B cell (primary cell): ENCODE data around the gene NOTCH3. TPM values are rescaled to one million over a fixed set of nuclear protein-coding genes. Genes with fewer than 3 reads are reported as not detected.

Source experiments
- ATAC-seq: fragments of 200-7000 bp; cut with Tn5 transposase; one replicate; pipeline ENCODE4 v1.10.0; 2021; ENCODE audit warnings: low read depth, mild to moderate bottlenecking, moderate number of reproducible peaks, moderate library complexity
- CTCF ChIA-PET: fragments of 350-600 bp; sonication (Branson Sonifier 250); formaldehyde crosslinking; loops from one replicate; lab custom pipeline; 2021; ENCODE audit warnings: antibody characterized with exemption, inconsistent platforms; lab: Charles Lee
- POLR2A ChIA-PET: fragments of 350-600 bp; sonication (Branson Sonifier 250); formaldehyde crosslinking; loops from one replicate; lab custom pipeline; 2021; ENCODE audit warnings: antibody characterized with exemption; lab: Charles Lee
- DNase-seq: peaks from one replicate; pipeline ENCODE4 v3.0.0; 2013
- H2AFZ ChIP-seq: 2 replicates; pipeline ENCODE4 v1.6.1; 2012; ENCODE audit warnings: mild to moderate bottlenecking, low read depth, low read length; ENCODE audit not compliant: insufficient read depth, poor library complexity, severe bottlenecking
- H3K27ac ChIP-seq, 2 donors: 1 replicate in 1 of 2; 2 replicates in 1 of 2; pipeline ENCODE4 v1.5.1; 2012 to 2013; ENCODE audit warnings: low read length in 2 of 2, mild to moderate bottlenecking in 2 of 2, moderate library complexity in 1 of 2
- H3K27me3 ChIP-seq, 4 experiments: fragments of 200-600 bp in 1 of 4; sonication (generic) in 1 of 4; replicated peaks in 1 of 4; 1 replicate in 2 of 4; 2 replicates in 2 of 4; pipeline versions ENCODE4 v1.6.1 to v1.7.0; 2013 to 2016; ENCODE audit warnings: low read length in 3 of 4, mild to moderate bottlenecking in 2 of 4, mixed read lengths in 1 of 4, moderate library complexity in 1 of 4; ENCODE audit not compliant: insufficient read depth in 4 of 4, control insufficient read depth in 3 of 4; ENCODE audit errors: control extremely low read depth in 1 of 4
- H3K36me3 ChIP-seq, 2 experiments: replicated peaks in 1 of 2; 1 replicate in 1 of 2; 2 replicates in 1 of 2; pipeline versions ENCODE4 v1.6.1 to v1.7.1; 2013; ENCODE audit warnings: low read length in 1 of 2; ENCODE audit not compliant: insufficient read depth in 2 of 2, control insufficient read depth in 1 of 2; ENCODE audit errors: control extremely low read depth in 1 of 2, extremely low read depth in 1 of 2
- H3K4me1 ChIP-seq, 2 donors: fragments of 200-600 bp in 1 of 2; sonication (generic) in 1 of 2; 1 replicate in 1 of 2; 2 replicates in 1 of 2; pipeline versions ENCODE4 v1.5.1 to v1.6.1; 2013 to 2017; ENCODE audit warnings: low read length in 2 of 2; ENCODE audit not compliant: control insufficient read depth in 2 of 2, insufficient read depth in 2 of 2
- H3K4me2 ChIP-seq: replicated peaks from 2 replicates; pipeline ENCODE3; 2012; ENCODE audit warnings: mild to moderate bottlenecking, low read depth, low read length; ENCODE audit not compliant: poor library complexity, severe bottlenecking
- H3K4me3 ChIP-seq, 5 experiments: fragments of 200-600 bp in 1 of 5; sonication (generic) in 1 of 5; 1 replicate in 3 of 5; 2 replicates in 2 of 5; pipeline versions ENCODE4 v1.5.1 to v1.7.0; 2011 to 2016; ENCODE audit warnings: low read length in 4 of 5, mild to moderate bottlenecking in 4 of 5, low read depth in 2 of 5, control low read depth in 1 of 5, moderate library complexity in 1 of 5; ENCODE audit not compliant: insufficient read depth in 1 of 5; ENCODE audit errors: control extremely low read depth in 1 of 5, extremely low read depth in 1 of 5
- H3K79me2 ChIP-seq: fragments of 200-600 bp; sonication (generic); one replicate; pipeline ENCODE4 v1.6.0; 2016; ENCODE audit warnings: low read length; ENCODE audit not compliant: control insufficient read depth, insufficient read depth
- H3K9ac ChIP-seq: fragments of 200-600 bp; sonication (generic); 2 replicates; pipeline ENCODE4 v1.6.1; 2017; ENCODE audit warnings: mild to moderate bottlenecking, low read length, moderate library complexity
- H3K9me3 ChIP-seq, 3 donors: one replicate each; pipeline versions ENCODE4 v1.6.1 to v1.7.1; 2013; ENCODE audit warnings: low read length in 2 of 3; ENCODE audit not compliant: control insufficient read depth in 2 of 3, insufficient read depth in 1 of 3; ENCODE audit errors: control extremely low read depth in 1 of 3
- H4K20me1 ChIP-seq: 2 replicates; pipeline ENCODE4 v1.6.0; 2012; ENCODE audit warnings: mild to moderate bottlenecking, low read length; ENCODE audit not compliant: insufficient read depth, control insufficient read depth, poor library complexity, severe bottlenecking
- H3K27ac Mint-ChIP-seq: one replicate; pipeline ENCODE4 v1.8.0; 2021; ENCODE audit warnings: mixed read lengths
- H3K27me3 Mint-ChIP-seq: one replicate; pipeline ENCODE4 v1.8.0; 2021; ENCODE audit warnings: mixed read lengths
- H3K4me1 Mint-ChIP-seq: one replicate; pipeline ENCODE4 v1.8.0; 2021; ENCODE audit warnings: mixed read lengths
- H3K4me3 Mint-ChIP-seq: one replicate; pipeline ENCODE4 v1.8.0; 2021; ENCODE audit warnings: mixed read lengths
- H3K9me3 Mint-ChIP-seq: one replicate; pipeline ENCODE4 v1.8.0; 2022; ENCODE audit warnings: mixed read lengths; ENCODE audit not compliant: insufficient read depth
- CTCF ChIP-seq: fragments of 200-600 bp; IDR thresholded peaks from one replicate; pipeline ENCODE4 v1.8.0; 2022; ENCODE audit warnings: antibody characterized with exemption, mild to moderate bottlenecking
- EZH2 ChIP-seq: IDR thresholded peaks from 2 replicates; pipeline ENCODE4 v1.6.1; 2012; ENCODE audit warnings: borderline replicate concordance, low read depth, mild to moderate bottlenecking, moderate library complexity, low read length; ENCODE audit not compliant: insufficient read depth, poor library complexity, severe bottlenecking
- WGBS: methylation state at CpG from one replicate; pipeline ENCODE4 v1.1.5; 2013; ENCODE audit warnings: missing lambda C conversion rate; ENCODE audit not compliant: insufficient coverage; 5-methylcytosine and 5-hydroxymethylcytosine counted together
- intact Hi-C: fragments of 100-400 bp; cut with micrococcal nuclease; formaldehyde crosslinking; loops from one replicate; pipeline ENCODE4 v1.10.0; 2022
- polyA plus RNA-seq: library from polyadenylated mRNA; depleted of rRNA; stranded (reverse); fragments of >200 nt; gene quantifications from 2 replicates; pipeline ENCODE4 v1.2.3, GENCODE V29; 2012
- total RNA-seq, 2 donors: library from RNA; stranded (reverse); fragments of 120-200 nt in 1 of 2; gene quantifications; 1 replicate in 1 of 2; 2 replicates in 1 of 2; pipeline versions ENCODE4 v1.2.3 to v1.2.4, GENCODE V29; 2013 to 2022

Gene NOTCH3
- total and polyA plus RNA-seq, 2 donors (not counting 1 experiment from before 2014, with no cell fraction given) = 0.01 to 0.05 TPM

- ChIA-PET CTCF (no interaction called here), POLR2A (no interaction called here)
- Histone ChIP-seq H3K36me3 (no peaks in the 10 kb centered on the region), H3K4me1 (peaks cover 25 to 28% of the 10 kb centered on the region in 2 donors), H2AFZ (no peak overlapping the region), H3K9ac (no peak overlapping the region), H4K20me1 (no peaks in the 10 kb centered on the region), H3K27ac (no peak overlapping the region), H3K27me3 (peaks cover 0 to 68% (median 21%) of the 10 kb centered on the region in 4 experiments), H3K4me3 (no peak overlapping the region), H3K4me2 (no peak overlapping the region), H3K9me3 (peaks cover 0 to 11% (median 0%) of the 10 kb centered on the region in 3 donors), H3K79me2 (no peaks in the 10 kb centered on the region)
- no peak for DNase-seq
- Mint-ChIP-seq H3K4me1 (peaks cover 32% of the 10 kb centered on the region), H3K4me3 (peak overlapping the region; percentile 83), H3K9me3 (no peaks in the 10 kb centered on the region), H3K27me3 (peaks cover 58% of the 10 kb centered on the region), H3K27ac (peak overlapping the region; percentile 27)
- 93% methylated on average over 11 of the region's 15 CpGs for WGBS
- no peak for ATAC-seq
- intact Hi-C loops = no loop called here
- TF ChIP-seq CTCF (no peak), EZH2 (no peak)
These were observed 1.7 kb downstream of the NOTCH3 start for GRCh38 chr19:15198951-15199660.

- no peaks in the 10 kb centered on the region for H3K9me3 Mint-ChIP-seq
- WGBS = 35% methylated on average over 8 of the region's 8 CpGs
- Histone ChIP-seq H2AFZ (no peak overlapping the region), H3K79me2 (no peaks in the 10 kb centered on the region), H3K9ac (no peak overlapping the region), H3K4me3 (no peak overlapping the region), H3K27me3 (peaks cover 0 to 70% (median 21%) of the 10 kb centered on the region in 4 experiments), H3K27ac (no peak overlapping the region), H4K20me1 (no peaks in the 10 kb centered on the region), H3K9me3 (peaks cover 0 to 11% (median 0%) of the 10 kb centered on the region in 3 donors), H3K4me2 (no peak overlapping the region), H3K36me3 (no peaks in the 10 kb centered on the region), H3K4me1 (peaks cover 25 to 28% of the 10 kb centered on the region in 2 donors)
- peak overlapping the region; percentile 38 for H3K4me3 Mint-ChIP-seq
- DNase-seq (no peak), ATAC-seq (no peak)
- H3K4me1 Mint-ChIP-seq = peaks cover 32% of the 10 kb centered on the region
- H3K27me3 Mint-ChIP-seq = peaks cover 61% of the 10 kb centered on the region
- no peak overlapping the region for H3K27ac Mint-ChIP-seq
- POLR2A ChIA-PET = no interaction called here
- TF ChIP-seq CTCF (no peak), EZH2 (no peak)
- CTCF ChIA-PET = no interaction called here
- intact Hi-C loops = no loop called here
These were observed 2.9 kb downstream of the NOTCH3 start for GRCh38 chr19:15197942-15198341.
